Embryonic facial prominence (tissue), 1 donor: Measurements from ENCODE around the gene SYTL2.

Source experiments
- DNase-seq: peaks from one replicate; pipeline ENCODE4 v3.0.0-alpha.2; 2016; ENCODE audit errors: extremely low spot score

SYTL2 gene

GRCh38 chr11:85826116-85826855 is 15.3 kb upstream of the SYTL2 start:
- no peak for DNase-seq

GRCh38 chr11:85825616-85826015 is 14.7 kb upstream of the SYTL2 start:
- no peak for DNase-seq

GRCh38 chr11:85823816-85824215 is 12.9 kb upstream of the SYTL2 start:
- DNase-seq = no peak

- DNase-seq = no peak
These were observed 11.9 kb upstream of the SYTL2 start for GRCh38 chr11:85822814-85823213.

- DNase-seq = no peak
These were observed 10.7 kb upstream of the SYTL2 start for GRCh38 chr11:85821636-85822035.

GRCh38 chr11:85819441-85819840 is 8.5 kb upstream of the SYTL2 start:
- DNase-seq = no peak

GRCh38 chr11:85815186-85815931 is 4.4 kb upstream of the SYTL2 start:
- DNase-seq = no peak

GRCh38 chr11:85813721-85814120 is 2.8 kb upstream of the SYTL2 start:
- DNase-seq = no peak

- DNase-seq = no peak
These were observed 683 bp upstream of the SYTL2 start for GRCh38 chr11:85811624-85812023.

- no peak for DNase-seq
These were observed 445 bp downstream of the SYTL2 start for GRCh38 chr11:85810521-85810870.

- DNase-seq = no peak
These were observed 1.1 kb downstream of the SYTL2 start for GRCh38 chr11:85809863-85810262.

- no peak for DNase-seq
These were observed 1.8 kb downstream of the SYTL2 start for GRCh38 chr11:85809191-85809590.

GRCh38 chr11:85806876-85807275 is 4.1 kb downstream of the SYTL2 start:
- no peak for DNase-seq

- no peak for DNase-seq
These were observed 4.9 kb downstream of the SYTL2 start for GRCh38 chr11:85806016-85806415.

GRCh38 chr11:85805387-85805786 is 5.6 kb downstream of the SYTL2 start:
- no peak for DNase-seq

- no peak for DNase-seq
These were observed 7.0 kb downstream of the SYTL2 start for GRCh38 chr11:85803920-85804319.

GRCh38 chr11:85803303-85803702 is 7.6 kb downstream of the SYTL2 start:
- DNase-seq = no peak

GRCh38 chr11:85801527-85801926 is 9.4 kb downstream of the SYTL2 start:
- DNase-seq = no peak

- DNase-seq = no peak
These were observed 10.2 kb downstream of the SYTL2 start for GRCh38 chr11:85800595-85801342.

- DNase-seq = no peak
These were observed 11.8 kb downstream of the SYTL2 start for GRCh38 chr11:85799142-85799541.

GRCh38 chr11:85798361-85798760 is 12.6 kb downstream of the SYTL2 start:
- no peak for DNase-seq

GRCh38 chr11:85795712-85796487 is 15.0 kb downstream of the SYTL2 start:
- no peak for DNase-seq
